BLaER1 (cell line): ENCODE measurements around the gene PAQR7.

Source experiments
- H3K27ac ChIP-seq: shearing (Covaris generic); formaldehyde crosslinking; 2 replicates; pipeline ENCODE4 v1.8.1; 2022
- H3K27me3 ChIP-seq: shearing (Covaris generic); formaldehyde crosslinking; 2 replicates; pipeline ENCODE4 v1.8.1; 2022
- H3K36me3 ChIP-seq: shearing (Covaris generic); formaldehyde crosslinking; 2 replicates; pipeline ENCODE4 v1.8.1; 2022
- H3K4me1 ChIP-seq: shearing (Covaris generic); formaldehyde crosslinking; 2 replicates; pipeline ENCODE4 v1.8.1; 2022
- H3K4me2 ChIP-seq: shearing (Covaris generic); formaldehyde crosslinking; 2 replicates; pipeline ENCODE4 v1.8.1; 2022
- H3K4me3 ChIP-seq: shearing (Covaris generic); formaldehyde crosslinking; 2 replicates; pipeline ENCODE4 v1.8.1; 2022
- H3K9ac ChIP-seq: shearing (Covaris generic); formaldehyde crosslinking; 2 replicates; pipeline ENCODE4 v1.8.1; 2022
- H3K9me3 ChIP-seq: shearing (Covaris generic); formaldehyde crosslinking; 2 replicates; pipeline ENCODE4 v1.8.1; 2022
- H4K20me1 ChIP-seq: shearing (Covaris generic); formaldehyde crosslinking; 2 replicates; pipeline ENCODE4 v1.8.1; 2022
- Cebpa-rat ChIP-seq: shearing (Covaris generic); IDR thresholded peaks from 2 replicates; pipeline ENCODE4 v1.8.1; 2022

PAQR7 gene

GRCh38 chr1:25814549-25815087, 60.9 kb downstream of the PAQR7 start:
- no peak for TF ChIP-seq Cebpa-rat
- no peak overlapping the region for H3K4me3 ChIP-seq
- H3K27me3 ChIP-seq, result no peaks in the 10 kb centered on the region
- H3K9me3 ChIP-seq, result no peaks in the 10 kb centered on the region
- peaks cover 57% of the 10 kb centered on the region for H3K36me3 ChIP-seq
- 0 out of 2 replicates have a peak overlapping the region, but pooled peaks have one; percentile 6 for H3K27ac ChIP-seq
- H3K4me2 ChIP-seq, result no peak overlapping the region
- H4K20me1 ChIP-seq, result peaks cover 12% of the 10 kb centered on the region
- 0 out of 2 replicates have a peak overlapping the region, but pooled peaks have one; percentile 34 for H3K9ac ChIP-seq
- peaks cover 48% of the 10 kb centered on the region for H3K4me1 ChIP-seq

GRCh38 chr1:25813734-25814471, 61.6 kb downstream of the PAQR7 start:
- Histone ChIP-seq H3K4me1 (peaks cover 50% of the 10 kb centered on the region), H3K4me3 (no peak overlapping the region), H3K9ac (0 out of 2 replicates have a peak overlapping the region, but pooled peaks have one; percentile 34), H3K27me3 (no peaks in the 10 kb centered on the region), H3K4me2 (no peak overlapping the region), H3K9me3 (no peaks in the 10 kb centered on the region), H4K20me1 (peaks cover 12% of the 10 kb centered on the region), H3K27ac (0 out of 2 replicates have a peak overlapping the region, but pooled peaks have one; percentile 6), H3K36me3 (peaks cover 57% of the 10 kb centered on the region)
- TF ChIP-seq Cebpa-rat, result no peak

- TF ChIP-seq Cebpa-rat, result no peak
- Histone ChIP-seq H3K9me3 (no peaks in the 10 kb centered on the region), H3K27ac (no peak overlapping the region), H3K4me1 (peaks cover 50% of the 10 kb centered on the region), H3K4me2 (no peak overlapping the region), H3K27me3 (no peaks in the 10 kb centered on the region), H3K9ac (no peak overlapping the region), H4K20me1 (peaks cover 12% of the 10 kb centered on the region), H3K4me3 (no peak overlapping the region), H3K36me3 (peaks cover 57% of the 10 kb centered on the region)
These were observed 62.3 kb downstream of the PAQR7 start for GRCh38 chr1:25813071-25813733.
